ENCODE measurements around the gene SFT2D1.
A peak's percentile ranks its signal among the peaks of the same experiment; 100 is the strongest.
"Not testable (repeated sequence)": the region's sequence is repeated elsewhere in the genome, so short reads cannot be mapped to it uniquely, and the experiment has no call there.

Gene SFT2D1

DNA sequence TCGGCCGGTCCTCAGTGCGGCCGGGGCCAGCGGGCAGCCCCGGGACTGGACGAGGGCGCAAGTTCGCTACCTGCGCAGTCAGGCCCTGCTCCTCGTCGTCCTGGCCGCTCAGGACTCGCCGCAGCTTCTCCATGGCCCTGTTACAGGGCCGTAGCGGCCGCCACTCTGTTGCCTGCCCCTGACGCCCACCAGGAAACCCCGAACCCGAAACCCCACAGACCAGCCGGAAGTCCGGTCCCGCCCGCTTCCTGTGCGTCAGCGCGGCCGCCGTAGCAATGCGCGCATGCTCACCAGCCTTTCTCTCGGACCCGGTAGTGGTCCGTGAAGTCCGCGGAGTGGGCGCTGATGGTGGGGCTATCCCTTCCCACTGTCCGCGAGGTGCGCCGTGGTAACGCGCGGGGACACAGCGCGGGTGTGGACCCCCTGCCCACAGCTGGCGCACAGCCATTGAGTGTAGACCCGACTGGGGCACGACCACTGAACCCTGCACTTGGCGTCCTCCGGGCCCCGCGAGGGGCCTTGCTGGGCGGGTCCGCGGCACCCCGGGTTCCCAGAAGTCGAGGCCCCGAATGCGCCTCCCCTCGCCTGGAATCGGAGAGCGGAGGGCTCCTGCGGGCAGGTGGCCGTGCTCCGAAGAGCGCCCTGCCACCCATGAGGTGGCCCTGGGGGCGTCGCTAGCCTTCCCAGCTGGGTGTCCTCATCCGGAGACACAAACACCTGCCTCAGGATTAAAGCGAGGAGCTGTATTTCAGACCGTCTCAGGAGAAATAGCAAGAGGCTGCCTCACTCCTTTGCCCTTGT, at the start of gene SFT2D1:
TSS of gene SFT2D1 (minus strand) at position 197 of the 801 bp plus-strand sequence. CDS start at position 133, 64 bp downstream.
- no peak for DNase-seq

DNA sequence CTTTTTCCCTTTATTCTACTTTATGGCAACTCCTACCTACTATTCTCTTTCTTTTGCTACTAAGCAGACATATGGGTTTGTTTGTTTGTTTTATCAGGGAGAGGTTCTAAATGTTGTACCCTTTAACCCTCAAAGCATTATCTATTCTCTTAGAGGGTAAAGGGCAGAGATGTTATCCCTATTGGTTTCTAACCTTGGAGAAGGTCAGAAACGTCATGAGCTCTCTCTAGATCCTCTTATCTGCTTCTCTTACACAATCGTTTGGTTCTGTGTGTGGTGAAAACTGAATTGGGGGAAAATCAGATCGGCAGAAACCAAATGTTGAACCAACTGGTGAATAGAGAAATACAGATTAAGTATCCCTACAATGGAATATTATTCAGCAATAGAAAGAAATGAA, 46.8 kb upstream of the SFT2D1 start:
- DNase-seq = no peak

- no peak for DNase-seq
Measured at GRCh38 chr6:166388290-166389004, 46.1 kb upstream of the SFT2D1 start.

GRCh38 chr6:166387642-166388289, 45.4 kb upstream of the SFT2D1 start:
- no peak for DNase-seq

DNA sequence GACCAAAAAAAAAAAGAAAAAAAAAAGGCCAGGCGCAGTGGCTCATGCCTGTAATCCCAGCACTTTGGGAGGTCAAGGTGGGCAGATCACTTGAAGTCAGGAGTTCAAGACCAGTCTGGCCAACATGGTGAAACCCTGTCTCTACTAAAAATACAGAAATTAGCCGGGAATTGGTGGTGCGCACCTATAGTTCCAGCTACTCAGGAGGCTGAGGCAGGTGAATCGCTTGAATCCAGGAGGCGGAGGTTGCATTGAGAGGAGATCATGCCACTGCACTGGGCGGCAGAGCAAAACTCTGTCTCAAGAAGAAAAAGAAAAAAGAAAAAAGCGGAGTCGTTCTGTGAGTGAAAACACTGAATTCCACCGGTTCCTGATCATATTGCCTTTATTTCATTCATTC, 44.8 kb upstream of the SFT2D1 start:
- not testable (repeated sequence) for DNase-seq

GRCh38 chr6:166386111-166386510, 43.8 kb upstream of the SFT2D1 start:
- DNase-seq = no peak

GRCh38 chr6:166383802-166384363, 41.5 kb upstream of the SFT2D1 start:
- DNase-seq = not testable (repeated sequence)

- DNase-seq = peak; percentile 54
Measured at GRCh38 chr6:166382933-166383801, 40.8 kb upstream of the SFT2D1 start, which contains the start of gene MPC1. Gene MPC1 (minus strand): TSS chr6:166382940. CDS start chr6:166382876, 64 bp downstream.

GRCh38 chr6:166382500-166382932, 40.2 kb upstream of the SFT2D1 start:
- DNase-seq = no peak

DNA sequence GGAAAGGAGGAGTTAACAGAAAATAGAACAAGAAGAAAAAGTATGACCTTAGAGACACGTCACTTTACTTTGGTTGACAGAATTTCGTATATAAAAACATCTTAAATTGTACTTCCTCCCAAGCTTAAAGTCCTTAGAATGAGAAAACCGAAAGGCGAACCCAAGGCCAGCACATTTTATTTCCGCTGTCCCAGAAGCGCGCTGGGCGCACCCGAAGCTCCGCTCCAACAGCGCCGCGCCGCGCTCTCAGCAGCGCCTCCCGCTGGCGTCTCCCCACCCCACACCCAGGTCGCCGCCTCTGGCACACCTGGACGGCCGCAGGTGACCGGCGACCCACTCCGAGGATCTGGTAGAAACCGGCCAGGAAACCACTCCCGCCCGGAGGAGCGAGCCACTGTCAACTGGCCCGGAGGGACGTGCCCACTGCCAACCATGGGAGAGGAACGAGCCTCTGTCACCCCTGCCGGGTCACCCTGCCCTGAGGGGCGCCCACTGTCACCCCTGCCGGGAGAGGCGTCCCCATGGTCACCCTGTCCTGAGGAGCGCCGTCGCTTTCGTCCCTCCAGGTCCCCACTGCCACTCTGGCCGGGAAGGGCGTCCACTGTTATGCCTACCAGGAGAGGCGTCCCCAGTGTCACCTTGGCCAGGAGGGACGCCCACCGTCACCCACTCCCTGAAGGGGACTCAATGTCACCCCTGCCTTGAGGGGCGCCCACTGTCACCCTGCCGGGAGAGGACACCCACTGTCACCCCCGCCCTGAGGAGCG, 39.6 kb upstream of the SFT2D1 start:
- DNase-seq = no peak

GRCh38 chr6:166381381-166381732, 39.0 kb upstream of the SFT2D1 start:
- DNase-seq = no peak

DNA sequence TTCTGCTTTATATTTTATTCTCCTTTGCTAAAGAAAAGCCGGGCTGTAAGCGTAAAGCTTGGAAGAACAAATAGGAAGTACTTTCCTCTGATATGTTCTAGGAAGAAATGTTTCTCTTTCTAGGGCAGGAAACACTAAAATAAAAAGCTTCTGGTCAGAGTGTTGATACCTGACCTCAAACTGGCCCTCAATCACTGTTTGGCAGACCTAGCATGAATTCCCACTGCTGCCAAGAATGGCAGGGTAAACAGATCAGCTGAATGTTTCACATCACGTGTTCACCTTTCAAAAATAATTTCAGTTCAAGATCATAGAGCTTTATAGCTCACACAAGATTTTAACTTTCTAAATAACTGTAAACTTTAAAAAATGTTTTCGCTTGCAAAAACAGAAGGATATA, 37.5 kb upstream of the SFT2D1 start:
- no peak for DNase-seq

DNA sequence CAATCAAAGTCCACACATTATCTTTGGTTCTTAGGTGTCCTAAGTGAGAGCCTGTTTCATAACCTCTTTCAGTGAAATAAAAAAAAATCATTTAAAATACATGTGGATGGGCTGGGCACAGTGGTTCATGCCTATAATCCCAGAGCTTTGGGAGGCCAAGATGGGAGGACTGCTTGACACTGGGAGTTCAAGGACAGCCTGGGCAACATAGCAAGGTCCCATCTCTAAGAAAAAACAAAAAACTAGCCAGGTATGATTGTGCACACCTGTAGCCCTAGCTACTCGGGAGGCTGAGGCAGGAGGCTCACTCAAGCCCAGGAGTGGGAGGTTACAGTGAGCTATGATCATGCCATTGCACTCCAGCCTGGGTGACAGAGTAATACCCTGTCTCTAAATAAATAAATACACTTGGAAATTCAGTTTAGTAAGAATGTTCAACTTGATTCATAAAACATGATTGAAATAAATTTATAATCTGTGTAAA, 36.8 kb upstream of the SFT2D1 start:
- no peak for DNase-seq

DNA sequence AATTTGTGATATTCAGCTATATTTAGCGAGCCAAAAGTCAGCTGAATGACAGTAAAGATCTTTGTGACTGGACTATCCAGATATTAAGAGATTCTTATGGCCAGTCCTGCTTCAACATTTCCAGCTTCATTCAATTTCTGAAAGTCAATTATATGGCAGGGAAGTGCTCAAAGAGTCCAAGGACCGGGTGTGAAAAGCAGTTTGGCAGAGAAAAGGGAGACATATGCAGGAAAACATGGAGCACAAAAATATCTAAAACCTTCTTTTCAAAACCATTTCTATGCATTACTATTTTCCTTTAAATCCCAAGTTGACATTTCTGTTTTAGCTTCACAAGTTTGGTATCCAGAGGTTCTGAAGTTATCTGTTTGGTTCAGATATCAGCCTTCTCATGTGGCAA, 35.4 kb upstream of the SFT2D1 start:
- DNase-seq = no peak

DNA sequence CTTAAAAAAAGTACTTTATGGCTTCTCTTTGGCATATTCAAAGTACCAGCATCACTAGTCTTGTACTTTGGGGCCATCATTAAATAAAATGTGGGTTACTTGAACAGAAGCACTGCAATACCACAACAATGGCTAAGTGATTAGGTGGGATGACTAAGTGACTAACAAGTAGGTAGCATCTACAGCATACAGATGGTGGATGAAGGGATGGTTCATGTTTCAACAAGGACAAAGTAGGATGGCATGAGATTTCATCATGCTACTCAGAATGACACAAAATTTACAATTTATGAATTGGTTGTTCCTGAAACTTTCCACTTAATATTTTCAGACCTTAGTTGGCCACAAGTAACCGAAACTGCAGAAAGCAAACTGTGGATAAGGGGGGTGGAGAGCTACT, 32.7 kb upstream of the SFT2D1 start:
- no peak for DNase-seq

DNA sequence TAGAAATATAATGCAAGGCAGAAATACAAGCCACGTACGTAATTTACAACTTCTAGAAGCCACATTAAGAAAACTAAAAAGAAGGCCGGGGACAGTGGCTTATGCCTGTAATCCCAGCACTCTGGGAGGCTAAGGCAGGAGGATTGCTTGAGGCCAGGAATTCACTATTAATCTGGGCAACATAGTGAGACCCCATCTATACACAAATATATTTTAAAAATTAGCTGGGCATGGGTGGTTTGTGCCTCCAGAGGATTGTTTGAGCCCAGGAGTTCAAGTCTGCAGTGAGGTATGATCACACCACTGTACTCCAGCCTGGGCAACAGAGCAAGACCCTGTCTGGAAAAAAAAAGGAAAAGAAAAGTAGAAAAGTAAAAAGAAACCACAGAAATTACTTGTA, 28.1 kb upstream of the SFT2D1 start:
- DNase-seq = no peak

DNA sequence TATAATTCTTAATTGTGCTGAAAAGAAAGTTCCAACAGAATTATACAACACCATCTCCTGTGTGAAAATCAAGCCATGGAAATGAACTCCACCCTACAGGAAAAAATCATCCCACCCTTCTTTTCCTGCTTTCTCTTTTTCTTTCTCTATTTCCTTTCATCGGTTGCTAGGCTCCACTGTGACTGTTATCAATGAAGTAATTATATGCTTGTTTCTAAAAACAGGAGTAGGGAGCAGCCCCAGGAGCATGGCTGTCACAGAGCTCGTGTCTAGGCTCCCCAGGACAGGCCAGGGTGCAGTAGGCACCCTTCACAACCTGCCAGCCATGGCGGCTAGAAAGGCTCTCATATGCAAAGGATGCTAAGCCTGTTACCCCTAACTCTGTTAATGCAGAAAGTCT, 27.4 kb upstream of the SFT2D1 start:
- no peak for DNase-seq

DNA sequence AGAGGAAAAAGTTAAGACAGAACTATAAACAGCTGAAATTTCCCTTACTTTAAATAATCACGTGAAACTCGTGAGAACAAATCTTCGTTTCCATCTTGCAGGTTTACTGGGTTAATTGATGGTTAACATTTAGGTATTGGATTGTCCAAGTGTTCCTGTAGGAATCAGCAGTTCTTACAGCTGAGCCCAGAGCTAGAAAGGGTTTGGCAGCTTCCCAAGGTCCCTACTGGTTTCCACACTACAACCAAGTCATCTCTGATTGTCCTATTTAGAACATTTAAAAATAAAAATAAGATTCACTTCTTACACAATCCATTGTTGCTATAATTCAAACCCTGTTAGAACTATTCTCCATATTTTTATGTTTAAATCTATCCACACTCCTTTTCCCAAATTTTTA, 24.6 kb upstream of the SFT2D1 start:
- no peak for DNase-seq

DNA sequence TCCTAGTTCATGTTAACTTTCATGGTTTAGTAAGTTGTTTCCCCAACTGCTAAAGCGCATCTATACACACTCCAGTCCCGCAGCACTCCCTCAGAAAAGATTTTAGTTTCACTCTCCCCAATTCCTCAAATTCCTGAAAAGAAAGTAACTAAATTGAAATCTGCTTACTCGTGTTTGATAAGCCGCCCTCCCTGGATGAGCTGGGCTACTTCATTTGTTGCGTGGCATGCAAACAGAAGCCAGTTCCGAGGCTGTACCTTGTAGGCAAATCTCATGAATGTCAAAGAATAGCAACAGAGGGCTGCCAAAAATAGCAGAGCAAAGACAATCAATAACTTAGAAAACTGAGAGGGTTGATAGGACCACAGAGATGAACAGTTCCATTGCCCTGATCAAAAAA, 23.5 kb upstream of the SFT2D1 start:
- DNase-seq = no peak

GRCh38 chr6:166365221-166365620, 22.9 kb upstream of the SFT2D1 start:
- no peak for DNase-seq

- DNase-seq = no peak
Measured at GRCh38 chr6:166364456-166364855, 22.1 kb upstream of the SFT2D1 start.

All from NCI-H1436 treated with DMSO at 0.1 percent for 48 hours (cell line).